ENCODE measurements around the gene CBLB.

- TF ChIP-seq ATF3 (IDR thresholded peaks at IDR 0.05) (no peak), CTCF (IDR thresholded peaks at IDR 0.05; ENCODE audit: low read depth, low read length, missing input control) (no peak), RAD21 (IDR thresholded peaks at IDR 0.05) (no peak), YY1 (IDR thresholded peaks at IDR 0.05) (no peak), REST (IDR thresholded peaks at IDR 0.05) (no peak), TAF1 (conservative IDR thresholded peaks at IDR 0.05) (no peak), JUND (IDR thresholded peaks at IDR 0.05) (no peak), SP1 (IDR thresholded peaks at IDR 0.05) (no peak), GABPA (IDR thresholded peaks at IDR 0.05 in 1 of 2, conservative IDR thresholded peaks at IDR 0.05 in 1 of 2) (no peak)
Observed at GRCh38 chr3:105715372-105715771, 153.4 kb downstream of the CBLB start.
